ENCODE measurements around the gene WNK1.
"Not testable (repeated sequence)": the region's sequence is repeated elsewhere in the genome, so short reads cannot be mapped to it uniquely, and the experiment has no call there.

The WNK1 gene

GRCh38 chr12:751999-752694, at the start of gene WNK1:
TSS of gene WNK1 (plus strand) at chr12:752579. CDS start at chr12:753566, 987 bp downstream.
- DNase-seq (ENCODE audit: low read depth, low spot score), result peak; percentile 99
- peak within 1 kb of the TSS; percentile 74 for H3K4me3 ChIP-seq (ENCODE audit: low read depth, low read length)
- in situ Hi-C loops (cut with HindIII; ENCODE audit: low sequenced_read_pairs), result no loop called here
- TF ChIP-seq, protein P1, sequence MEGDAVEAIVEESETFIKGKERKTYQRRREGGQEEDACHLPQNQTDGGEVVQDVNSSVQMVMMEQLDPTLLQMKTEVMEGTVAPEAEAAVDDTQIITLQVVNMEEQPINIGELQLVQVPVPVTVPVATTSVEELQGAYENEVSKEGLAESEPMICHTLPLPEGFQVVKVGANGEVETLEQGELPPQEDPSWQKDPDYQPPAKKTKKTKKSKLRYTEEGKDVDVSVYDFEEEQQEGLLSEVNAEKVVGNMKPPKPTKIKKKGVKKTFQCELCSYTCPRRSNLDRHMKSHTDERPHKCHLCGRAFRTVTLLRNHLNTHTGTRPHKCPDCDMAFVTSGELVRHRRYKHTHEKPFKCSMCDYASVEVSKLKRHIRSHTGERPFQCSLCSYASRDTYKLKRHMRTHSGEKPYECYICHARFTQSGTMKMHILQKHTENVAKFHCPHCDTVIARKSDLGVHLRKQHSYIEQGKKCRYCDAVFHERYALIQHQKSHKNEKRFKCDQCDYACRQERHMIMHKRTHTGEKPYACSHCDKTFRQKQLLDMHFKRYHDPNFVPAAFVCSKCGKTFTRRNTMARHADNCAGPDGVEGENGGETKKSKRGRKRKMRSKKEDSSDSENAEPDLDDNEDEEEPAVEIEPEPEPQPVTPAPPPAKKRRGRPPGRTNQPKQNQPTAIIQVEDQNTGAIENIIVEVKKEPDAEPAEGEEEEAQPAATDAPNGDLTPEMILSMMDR (IDR thresholded peaks at IDR 0.05; ENCODE audit: low read depth, low read length), result no peak

DNA sequence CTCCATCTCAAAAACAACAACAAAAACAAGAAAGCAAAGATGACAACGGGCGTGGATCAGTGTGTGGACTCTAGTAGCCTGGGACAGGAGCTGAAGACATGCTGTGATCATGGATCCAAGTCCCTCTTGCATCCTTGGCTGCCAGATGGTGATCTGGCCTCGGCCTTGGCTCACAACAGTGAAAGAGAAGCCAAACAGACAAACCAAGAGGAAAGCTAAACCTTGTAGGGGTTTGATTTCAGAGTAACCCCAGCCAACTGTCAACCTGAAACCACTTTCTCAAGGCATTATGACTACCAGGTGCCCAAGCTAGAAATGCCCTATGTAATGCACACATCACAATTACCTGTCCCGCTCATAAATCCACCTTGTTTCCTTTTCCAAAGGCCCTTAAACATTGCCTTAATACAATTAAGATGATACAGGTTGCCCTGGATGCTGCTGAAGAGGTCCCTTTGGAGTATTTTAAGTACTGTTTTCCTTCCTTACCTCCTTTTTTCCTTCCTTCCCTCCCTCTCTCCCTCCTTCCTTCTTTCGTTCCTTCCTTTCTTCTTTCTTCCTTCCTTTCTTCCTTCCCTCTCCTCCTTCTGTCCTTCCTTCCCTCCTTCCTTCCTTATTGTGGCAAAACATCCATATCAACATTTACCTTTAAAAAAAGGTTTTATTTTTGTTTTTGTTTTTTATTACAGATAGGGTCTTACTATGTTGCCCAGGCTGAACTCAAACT, 47.7 kb upstream of the WNK1 start:
- DNase-seq (ENCODE audit: low read depth, low spot score), result no peak
- TF ChIP-seq, protein P1 (IDR thresholded peaks at IDR 0.05; ENCODE audit: low read depth, low read length), result no peak
- H3K4me3 ChIP-seq (ENCODE audit: low read depth, low read length), result no peak overlapping the region
- in situ Hi-C loops (cut with HindIII; ENCODE audit: low sequenced_read_pairs), result no loop called here

DNA sequence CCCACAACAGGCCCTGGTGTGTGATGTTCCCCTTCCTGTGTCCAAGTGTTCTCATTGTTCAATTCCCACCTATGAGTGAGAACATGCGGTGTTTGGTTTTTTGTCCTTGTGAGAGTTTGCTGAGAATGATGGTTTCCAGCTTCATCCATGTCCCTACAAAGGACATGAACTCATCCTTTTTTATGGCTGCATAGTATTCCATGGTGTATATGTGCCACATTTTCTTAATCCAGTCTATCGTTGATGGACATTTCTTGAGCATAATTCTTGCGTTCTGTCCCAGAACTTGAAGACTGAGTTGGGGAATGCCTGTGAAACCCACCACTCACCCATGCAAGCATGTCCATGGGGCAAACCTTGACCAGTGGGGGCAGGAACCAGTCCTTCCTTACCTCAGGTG, 44.3 kb upstream of the WNK1 start:
- H3K4me3 ChIP-seq (ENCODE audit: low read depth, low read length); in situ Hi-C loops (cut with HindIII; ENCODE audit: low sequenced_read_pairs); DNase-seq (ENCODE audit: low read depth, low spot score): not testable (repeated sequence)

- in situ Hi-C loops (cut with HindIII; ENCODE audit: low sequenced_read_pairs), result no loop called here
- no peak overlapping the region for H3K4me3 ChIP-seq (ENCODE audit: low read depth, low read length)
- DNase-seq (ENCODE audit: low read depth, low spot score), result no peak
- TF ChIP-seq, protein P1 (IDR thresholded peaks at IDR 0.05; ENCODE audit: low read depth, low read length), result no peak
These were observed 42.8 kb upstream of the WNK1 start for GRCh38 chr12:709455-710020.

DNA sequence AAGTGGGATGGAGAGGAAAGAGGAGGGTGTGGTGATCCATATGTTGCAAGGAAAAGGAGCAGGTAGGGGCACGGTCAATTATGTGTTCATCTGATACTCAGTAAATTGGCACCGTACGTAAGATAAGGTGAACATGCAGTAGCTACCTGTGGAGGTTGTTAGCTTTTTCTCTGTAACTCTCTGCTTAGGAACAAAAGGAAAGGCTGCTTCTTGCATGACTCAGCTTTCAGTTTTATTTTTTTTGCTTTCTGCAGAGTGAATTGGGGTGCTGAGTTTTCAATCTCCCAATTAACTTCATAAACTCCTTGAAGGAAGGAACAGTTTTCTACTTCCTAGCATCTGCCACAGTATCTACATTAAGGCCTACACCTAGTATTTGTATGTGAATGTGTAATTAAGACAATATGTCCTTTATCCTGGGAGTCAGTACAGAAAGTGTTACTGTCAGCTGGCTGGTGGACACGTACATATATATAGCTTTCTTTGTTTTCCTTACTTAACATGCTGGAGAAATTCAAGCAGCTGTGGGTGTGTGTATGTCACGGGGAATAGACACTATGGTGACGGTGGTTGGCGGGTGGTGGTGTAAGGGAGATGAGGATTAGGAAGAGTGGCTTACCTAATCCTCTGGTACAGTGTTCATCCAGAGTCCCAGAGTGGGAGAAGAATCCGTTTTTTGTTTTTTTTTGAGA, 40.1 kb upstream of the WNK1 start:
- in situ Hi-C loops (cut with HindIII; ENCODE audit: low sequenced_read_pairs), result no loop called here
- no peak overlapping the region for H3K4me3 ChIP-seq (ENCODE audit: low read depth, low read length)
- TF ChIP-seq, protein P1 (IDR thresholded peaks at IDR 0.05; ENCODE audit: low read depth, low read length), result no peak
- peak; percentile 57 for DNase-seq (ENCODE audit: low read depth, low spot score)

- in situ Hi-C loops (cut with HindIII; ENCODE audit: low sequenced_read_pairs), result no loop called here
- H3K4me3 ChIP-seq (ENCODE audit: low read depth, low read length), result no peak overlapping the region
- TF ChIP-seq, protein P1 (IDR thresholded peaks at IDR 0.05; ENCODE audit: low read depth, low read length), result no peak
- DNase-seq (ENCODE audit: low read depth, low spot score), result no peak
These were observed 39.0 kb upstream of the WNK1 start for GRCh38 chr12:713281-713875.

Measured in astrocyte of the spinal cord (primary cell).